ENCODE measurements around the gene GPR39.

Gene GPR39

DNA sequence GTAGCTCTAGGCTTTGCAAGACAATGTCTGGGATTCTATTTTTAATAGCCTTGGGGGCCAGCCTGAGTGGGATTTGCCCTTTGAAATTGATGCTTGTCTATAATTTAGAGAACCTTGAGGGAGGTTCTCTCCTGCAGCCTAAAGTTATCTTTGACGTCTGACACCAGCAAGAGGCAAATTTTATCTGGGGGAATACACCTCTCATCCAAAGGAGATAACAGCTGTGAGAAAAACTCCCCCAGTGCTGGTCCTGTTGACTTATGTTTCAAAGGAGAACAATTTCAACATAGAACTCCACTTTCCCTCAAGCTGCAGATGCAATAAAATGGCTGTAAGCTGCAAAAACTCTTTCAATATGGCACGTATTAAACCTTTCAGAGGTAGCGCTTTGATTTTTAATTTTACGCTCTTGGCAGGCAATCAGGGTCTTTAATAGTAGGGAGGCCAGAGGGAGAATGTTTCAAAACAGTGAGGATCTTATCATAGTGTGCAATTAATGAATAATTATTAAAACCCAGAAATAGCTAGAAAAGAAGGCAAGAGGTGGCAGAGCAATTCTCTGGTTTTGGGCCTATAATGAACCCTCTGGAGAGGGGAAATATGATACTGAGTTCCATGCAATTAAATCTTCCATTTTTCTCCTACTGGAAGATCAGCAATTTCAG is 191.0 kb downstream of the GPR39 start:
- no peak for DNase-seq

DNA sequence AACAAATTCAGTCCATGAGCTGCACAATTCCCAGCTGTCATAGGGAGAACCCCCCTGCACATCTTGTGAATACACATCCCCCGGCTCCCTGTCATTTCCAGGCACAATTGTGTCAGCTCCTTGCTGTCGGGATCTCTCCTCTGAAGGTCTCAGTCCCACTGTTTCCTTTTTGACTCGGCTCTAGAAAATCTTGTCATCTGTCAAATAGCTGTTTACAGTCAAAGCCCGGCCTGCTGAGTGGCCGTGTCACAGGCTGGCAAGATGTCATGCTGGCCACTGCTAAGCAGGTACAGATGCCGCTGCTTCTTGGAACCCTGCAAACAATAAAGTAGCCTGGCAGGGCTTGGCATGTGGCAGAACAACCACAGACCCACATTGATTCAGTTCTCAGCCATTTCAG is 191.7 kb downstream of the GPR39 start:
- no peak for DNase-seq

DNA sequence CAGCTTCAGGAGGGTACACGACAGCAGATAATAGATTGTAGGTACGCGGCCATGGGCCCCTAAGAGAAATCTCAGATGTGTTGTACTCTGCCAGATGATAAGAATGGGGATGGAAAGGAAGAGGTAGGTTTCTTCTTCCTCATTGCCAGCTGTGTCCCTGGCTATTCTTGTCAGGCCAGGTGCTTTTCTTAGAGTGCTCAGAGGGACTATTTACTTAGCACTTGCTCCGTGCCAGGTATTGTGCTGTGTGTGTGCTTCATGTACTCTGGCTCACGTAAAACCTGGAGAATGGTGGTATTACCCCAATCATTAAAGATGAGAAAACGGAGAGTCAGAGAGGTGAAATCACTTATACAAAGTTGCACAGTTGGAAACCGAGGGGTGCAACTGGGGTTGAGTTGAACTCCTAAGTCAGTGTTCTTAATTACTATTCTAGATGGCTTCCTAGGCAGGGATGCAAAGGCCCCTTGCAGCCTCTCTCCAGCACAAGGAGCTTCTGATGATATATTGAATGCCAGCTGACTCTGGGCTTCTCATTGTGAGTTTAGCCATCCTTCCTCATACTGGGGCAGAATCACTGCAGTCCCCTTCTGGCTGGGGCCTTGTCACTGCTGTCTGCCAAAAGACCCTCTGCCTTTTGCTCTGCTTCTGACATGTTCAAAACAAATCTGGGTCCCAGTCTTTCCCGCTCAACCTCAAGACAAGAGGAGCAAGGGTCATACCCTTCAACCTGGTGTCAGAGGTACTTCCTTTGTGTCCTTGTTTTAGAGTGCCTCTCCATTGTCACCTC is 192.7 kb downstream of the GPR39 start:
- no peak for DNase-seq

DNA sequence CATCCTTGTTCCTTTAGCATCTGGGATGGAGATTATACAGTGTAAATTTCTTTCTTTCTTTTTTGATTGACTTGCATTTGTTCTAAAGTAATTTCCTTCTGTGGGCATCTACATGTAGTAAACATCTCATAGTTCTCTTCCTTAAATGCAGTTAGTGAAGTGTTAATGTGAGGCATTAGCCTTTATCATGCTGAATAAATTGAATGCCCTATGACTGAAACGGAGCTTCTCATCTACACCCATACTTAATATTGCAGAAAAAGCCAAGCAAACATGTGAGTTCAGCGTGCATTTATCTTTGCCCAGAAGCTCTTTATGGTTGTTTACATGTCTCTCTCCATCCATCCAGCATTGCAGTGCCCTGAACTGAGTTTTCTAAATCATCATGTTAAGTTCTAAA is 195.1 kb downstream of the GPR39 start:
- no peak for DNase-seq

DNA sequence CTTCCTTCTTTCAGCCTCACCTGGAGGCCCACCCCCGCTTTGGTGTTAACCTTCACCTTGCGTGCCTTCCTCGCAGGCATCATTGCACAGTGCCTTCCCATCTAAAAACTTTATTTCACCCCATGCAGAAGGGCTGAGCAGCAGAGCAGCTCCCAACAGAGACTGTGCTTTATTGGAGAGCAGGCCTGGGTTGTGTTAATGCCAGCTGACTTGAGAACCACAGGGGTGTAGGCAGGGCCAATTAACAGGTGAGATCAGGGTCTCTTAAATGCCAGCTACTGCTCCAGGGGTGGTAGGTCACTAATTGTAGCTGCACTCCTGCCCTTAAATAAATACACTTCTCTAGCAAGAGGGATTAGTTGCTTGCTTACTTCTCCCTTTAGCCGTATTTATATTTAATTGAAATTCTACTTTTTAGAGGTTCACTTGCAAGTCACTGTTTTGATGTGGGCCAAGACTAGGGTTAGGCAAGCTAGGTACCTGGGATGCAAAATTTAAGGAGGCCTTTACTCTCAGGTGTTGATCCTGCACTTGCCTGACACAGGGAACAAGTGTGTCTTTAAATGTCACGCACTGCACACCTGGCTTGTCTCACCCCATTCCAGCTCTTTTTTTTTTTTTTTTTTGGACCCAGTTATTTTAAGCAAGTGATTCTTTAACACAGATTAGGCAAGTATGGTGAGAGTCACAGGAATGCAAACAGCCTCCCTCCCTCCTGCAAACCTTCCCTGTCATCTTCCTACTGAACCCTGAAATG is 198.9 kb downstream of the GPR39 start:
- DNase-seq, result no peak

DNA sequence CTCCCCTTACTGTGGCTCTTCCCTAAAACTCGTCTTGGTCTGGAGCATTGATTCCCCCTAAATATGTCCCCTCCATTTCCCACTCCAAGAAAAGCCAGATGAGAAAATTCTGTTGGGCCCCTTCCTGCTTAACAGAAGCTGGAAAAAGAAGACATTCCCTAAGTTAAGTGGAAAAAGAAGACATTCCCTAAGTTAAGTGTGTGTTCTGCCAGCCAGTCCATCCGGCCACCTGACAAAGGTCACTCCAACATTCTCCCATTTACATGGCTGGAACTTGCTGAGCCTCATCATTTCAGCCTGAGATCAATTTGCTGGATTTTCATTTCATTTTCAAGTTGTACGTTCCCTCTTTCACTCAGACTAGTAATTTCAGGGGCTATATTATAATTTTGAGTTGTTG is 201.4 kb downstream of the GPR39 start:
- DNase-seq, result no peak

DNA sequence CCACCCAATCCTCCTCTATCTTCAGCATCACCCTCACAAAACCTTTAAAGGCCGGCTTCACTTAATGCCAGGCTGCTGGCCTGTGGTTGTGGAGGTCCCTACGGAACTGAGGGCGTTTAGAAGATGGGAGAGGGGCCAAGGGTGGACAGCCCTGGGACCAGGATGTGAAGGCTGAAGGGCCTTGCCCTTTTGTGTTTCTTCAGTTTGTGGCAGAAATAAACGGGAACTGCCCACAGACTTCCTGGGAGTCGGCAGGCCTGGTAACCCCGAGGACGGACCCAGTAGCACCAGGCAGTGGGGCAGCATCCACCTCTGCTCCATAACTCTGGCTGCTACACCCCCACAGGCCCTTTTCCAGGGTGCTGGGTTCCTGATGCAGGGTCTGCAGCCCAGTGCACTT is 202.1 kb downstream of the GPR39 start:
- DNase-seq, result no peak

DNA sequence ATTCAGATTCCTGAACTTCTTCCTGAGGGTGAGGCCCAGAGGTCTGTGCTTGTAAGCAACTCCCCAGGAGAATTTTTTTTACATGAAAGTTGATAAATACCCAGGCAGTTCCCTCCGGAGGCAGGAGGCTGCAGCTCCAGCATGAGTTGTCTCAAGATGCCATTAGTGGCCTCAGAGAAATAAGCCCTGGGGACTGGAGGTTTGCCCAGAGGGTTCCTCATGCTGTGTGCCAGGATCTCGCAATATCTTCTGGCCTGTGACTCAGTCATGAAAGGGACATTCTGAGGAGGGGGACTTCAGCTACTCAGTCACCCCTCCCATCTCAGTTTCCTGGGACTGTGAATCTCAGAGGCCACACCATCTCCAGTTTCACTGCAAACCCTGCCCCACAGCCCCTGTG is 203.5 kb downstream of the GPR39 start:
- DNase-seq, result no peak

DNA sequence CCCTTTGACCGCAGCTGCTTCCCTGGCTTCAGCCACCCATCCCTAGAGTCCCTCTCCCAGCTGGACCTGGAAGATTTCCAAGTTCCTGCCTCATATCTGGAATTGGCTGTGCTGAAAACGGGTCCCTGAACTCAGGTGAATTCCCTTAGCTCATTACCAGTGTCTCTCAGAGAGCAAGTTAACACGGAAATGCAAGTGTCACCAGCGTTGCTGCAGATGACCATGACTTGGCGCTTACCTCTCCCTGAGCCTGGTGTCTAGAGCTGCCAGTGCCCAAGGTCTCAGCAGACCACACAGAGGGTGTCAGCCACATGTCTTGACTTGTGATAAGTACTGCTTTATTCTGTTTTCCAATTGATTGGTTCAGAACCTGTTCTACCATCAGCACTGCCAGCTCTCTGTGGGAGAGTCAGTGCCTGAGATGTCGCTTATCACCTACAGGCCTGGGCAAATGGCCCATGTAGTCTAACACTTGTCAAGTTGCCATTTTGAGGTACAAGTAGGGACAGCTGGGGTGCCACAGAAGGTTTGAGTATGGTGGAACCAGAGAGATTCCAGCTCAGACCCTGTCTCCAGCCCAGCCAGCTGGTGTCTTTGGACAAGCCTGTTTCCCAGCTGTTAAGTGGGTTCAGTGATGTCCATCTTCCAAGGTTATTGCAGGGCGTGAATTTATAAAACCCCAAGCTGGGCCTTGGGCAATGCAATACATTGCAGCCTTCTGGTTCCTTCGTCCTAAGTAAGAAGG is 204.7 kb downstream of the GPR39 start:
- DNase-seq, result no peak

DNA sequence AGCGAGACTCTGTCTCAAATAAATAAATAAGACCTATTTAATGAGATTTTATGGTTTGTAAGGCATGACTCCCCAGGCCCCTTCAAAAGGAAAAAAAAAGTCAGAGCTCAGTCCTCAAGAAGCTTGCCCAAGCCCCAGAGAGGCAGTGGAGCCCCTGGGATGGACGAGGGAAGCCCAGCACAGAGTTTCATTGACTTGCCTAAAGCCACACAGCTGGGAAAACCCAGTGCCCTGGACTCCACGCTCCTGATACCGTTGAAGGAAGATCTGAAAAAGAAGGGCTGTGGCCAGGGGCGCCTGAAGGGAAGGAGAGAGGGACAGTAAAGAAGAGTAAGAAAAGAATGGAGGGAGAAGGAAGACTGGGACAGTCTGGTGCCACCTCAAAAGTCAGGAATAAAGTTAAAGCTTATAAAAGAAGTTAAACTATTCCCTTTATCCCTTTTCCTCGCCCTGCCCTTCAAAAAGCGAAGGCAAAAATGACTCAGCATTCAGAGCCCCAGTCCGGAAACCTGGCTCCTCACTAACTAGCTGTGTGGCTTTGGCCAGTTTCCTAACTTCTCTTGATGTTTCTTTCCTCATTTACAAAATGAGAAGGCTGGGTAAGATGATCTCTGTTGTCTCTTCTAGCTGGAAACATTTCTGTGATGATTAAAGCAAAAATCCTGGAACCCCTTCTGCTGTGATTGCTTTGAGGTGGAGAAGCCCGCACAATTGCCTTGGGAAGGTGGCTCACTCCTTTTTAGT is 206.7 kb downstream of the GPR39 start:
- no peak for DNase-seq

DNA sequence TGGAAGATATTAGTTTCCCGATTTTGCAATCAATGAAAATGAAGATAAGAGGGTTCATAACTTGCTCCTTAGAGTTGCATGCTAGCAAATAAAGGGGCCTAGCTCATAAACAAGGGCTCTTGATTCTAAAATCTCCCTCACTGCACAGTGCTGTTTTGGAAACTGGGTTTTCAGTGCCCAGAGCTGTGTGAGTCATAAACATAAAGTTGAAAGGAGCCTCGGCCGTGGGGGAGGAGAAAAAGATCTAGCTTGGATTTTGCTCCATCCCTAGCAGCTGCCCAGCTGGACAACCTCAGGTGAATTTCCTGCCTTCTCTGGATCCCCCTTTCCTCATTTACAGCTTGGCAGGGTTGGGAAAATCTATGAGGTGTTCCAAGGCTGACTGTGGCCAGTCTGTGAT is 210.9 kb downstream of the GPR39 start:
- DNase-seq, result no peak

DNA sequence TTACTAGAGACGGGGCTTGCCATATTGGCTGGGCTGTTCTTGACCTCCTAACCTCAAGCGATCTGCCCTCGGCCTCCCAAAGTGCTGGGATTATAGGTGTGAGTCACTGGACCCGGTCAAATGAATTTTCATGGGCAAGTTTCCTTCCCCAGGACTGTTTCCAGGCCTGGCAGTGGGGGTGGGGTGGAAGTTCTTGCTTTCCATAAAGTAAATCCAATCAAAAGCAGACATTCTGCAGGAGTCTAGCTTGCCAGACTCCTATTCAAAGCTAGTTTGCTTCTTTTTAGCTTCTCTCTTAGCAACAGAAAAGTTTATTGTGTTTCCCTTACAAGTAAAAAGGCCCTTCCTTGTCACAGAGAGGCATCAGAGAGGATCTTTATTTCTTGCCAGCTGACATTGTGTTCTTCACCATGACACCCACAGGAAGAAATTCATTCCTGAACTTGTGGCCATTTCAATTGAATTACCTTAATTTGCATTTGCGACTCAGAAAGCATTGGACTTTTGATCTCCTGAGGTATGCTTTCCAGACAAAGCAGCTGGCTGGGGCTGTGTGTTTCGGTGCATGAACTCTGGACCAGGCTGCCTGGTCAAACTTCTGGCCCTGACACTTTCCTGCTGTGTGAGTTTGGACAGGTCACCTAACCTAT is 215.5 kb downstream of the GPR39 start:
- DNase-seq, result no peak

DNA sequence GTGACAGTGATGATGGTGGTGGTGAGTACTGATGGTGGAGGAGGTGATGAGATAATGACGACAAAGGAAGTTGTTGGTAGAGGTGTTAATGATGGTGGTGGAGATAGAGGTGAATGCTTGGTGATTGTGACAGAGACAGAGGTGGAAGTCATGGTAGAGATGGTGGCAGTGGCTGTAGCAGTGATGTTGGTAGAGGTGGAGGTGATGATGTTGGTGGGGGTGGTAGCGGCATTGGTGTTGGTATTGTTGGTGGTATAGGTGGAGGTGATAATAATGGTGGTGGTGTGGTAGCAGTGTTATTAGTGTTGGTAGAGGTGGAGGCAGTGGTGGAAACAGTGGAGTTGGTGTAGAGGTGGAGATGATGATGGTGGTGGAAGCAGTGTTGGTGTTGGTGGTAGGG is 217.0 kb downstream of the GPR39 start:
- no peak for DNase-seq

DNA sequence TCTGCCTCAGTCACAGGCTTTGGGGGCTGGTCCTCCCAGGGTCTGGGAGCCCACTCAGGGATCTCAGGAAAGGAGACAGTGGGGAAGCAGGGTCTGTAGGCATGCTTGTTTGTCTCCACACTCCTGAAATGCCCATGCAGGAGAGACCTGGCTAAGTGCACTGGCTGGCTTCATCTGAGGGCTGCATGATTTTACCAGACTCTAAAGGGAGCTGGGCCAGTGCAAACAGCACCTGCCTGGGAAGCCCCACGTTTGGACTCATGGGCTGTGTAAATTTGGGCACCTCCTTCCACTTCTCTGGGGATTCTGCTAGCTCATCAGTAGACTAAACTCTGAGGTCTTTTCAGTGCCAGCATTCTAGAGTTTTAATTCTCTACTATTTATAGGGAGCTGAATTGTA is 219.7 kb downstream of the GPR39 start:
- DNase-seq, result no peak

DNA sequence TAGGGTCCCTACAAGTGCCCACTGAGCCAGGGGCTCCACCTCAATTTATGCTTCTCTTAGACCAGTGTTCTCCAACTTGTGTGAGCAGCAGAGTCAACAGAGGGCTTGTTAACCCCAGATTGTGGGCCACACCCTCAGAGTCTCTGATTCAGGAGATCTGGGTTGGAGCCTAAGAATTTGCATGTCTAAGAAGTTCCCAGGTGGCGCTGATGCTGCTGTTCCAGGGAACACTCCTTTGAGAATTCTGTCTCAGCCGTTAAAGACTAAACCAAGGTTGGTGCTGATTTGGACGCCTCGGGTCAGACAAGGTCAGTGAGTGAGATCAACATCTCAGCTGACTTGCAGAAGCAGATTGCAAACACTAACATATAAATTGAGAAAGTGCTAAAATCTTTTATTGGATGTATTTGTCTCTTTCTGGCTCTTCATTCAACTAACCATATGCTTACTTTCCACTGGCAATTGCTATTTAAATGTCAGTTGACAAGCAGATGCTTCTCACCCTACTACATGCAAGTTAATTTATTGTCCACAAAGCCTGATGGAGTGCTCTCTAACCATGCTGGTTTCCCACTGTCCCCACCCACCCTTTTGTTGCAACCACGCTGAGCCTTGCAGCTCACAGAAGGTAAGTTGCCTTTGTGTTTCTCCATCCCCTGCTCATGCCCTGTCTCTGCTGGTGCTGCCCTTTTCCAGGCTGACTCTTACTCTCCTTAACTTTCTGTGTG is 221.9 kb downstream of the GPR39 start:
- no peak for DNase-seq

DNA sequence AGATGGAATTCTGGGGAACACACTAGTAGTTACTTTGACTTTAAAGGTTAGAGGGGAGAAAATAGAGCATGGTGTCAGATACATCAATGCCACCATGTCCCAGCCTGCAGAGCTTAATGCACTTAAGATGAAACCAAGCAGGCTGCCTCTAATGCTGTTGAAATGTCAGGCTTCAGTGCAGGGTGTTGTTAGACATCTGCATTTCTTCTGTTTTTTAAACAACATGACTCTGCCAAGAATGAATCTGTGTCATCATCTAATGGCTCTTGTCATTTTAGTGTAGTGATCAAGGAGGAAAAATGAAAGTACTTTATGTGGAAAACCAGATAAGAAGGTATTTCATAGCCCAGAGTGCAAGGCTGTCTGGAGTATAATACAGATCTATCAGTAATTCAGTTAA is 223.5 kb downstream of the GPR39 start:
- no peak for DNase-seq

DNA sequence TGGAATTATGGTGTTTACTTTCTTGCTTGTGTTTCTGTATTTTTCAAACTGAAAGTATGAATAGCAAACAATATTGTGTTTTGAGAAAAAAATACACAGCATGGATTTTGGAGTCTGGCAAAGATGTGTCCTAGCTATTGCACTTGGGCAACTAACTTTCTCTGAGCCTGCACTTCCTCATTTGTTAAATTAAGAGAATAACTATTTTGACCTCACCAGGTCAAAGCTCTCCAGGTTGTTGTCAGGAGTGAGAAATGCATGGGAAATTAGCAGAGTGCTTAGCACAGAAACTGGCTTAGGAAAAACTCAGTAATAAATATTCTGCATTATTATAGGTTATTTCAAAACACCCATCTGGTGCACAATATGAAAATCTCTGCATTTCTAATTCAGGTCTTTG is 225.2 kb downstream of the GPR39 start:
- DNase-seq, result no peak

DNA sequence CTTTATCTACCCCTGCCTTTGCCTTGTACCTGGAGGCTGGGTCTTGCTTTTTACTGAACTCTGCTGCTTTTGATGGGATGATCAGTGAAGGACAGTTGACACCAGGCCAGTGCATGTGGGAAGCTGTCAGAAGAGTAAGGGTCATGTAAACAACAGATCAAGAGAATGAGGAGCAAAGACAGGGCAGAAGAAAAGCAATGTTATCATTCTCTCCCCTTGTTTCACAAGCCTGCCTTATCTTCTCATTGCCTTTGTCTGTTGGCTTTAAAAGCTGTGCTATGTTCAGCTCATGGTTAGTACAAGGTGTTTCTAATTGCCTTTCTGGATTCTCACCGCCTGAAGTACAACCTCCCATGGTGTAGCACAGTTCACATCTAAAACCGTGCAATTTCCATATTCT is 225.8 kb downstream of the GPR39 start:
- no peak for DNase-seq

DNA sequence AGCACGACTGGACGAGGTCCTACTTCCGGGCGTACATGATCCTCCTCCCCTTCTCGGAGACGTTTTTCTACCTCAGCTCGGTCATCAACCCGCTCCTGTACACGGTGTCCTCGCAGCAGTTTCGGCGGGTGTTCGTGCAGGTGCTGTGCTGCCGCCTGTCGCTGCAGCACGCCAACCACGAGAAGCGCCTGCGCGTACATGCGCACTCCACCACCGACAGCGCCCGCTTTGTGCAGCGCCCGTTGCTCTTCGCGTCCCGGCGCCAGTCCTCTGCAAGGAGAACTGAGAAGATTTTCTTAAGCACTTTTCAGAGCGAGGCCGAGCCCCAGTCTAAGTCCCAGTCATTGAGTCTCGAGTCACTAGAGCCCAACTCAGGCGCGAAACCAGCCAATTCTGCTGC is 228.6 kb downstream of the GPR39 start:
- no peak for DNase-seq

DNA sequence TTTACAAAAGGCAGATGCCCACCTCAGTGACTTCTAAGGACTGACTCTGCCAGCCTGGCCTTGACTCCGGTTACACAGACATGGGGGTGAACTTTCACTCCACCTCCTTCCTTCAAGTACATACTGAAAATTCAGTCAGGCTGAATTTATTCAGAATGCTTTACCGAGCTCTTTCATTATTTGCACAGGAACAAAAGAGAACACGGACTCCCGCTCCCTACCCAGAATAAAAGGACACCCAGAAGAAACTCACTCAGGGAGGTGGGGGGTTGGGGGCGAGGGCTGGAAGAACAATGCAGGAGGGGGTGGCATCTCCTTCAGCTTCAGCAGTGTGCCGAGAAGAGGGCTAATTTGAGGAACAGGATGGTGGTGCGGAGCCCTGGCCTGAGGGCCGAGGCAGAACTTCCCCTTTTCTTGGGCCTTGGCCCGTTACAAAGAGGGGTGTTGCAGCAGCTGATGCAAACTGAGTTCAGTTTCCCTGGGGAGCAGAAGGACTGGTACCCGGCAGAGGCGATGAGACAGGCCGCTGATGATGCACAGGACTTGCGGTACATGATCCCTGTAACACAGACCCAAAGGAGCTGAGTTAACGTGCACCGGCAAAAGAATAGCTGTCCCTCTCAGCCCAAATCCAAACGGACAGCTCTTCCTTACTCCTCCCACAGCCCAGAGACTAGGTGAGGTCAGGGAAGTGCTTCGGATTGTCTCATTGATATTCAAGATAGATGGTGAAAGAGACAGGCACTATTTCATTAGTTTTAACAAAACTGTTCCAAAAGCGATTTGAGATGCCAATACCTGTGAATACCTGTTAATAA is 229.3 kb downstream of the GPR39 start:
- DNase-seq, result peak in 1 of 2 donors; percentile 22
